Liver (tissue), 2 donors: ENCODE measurements around the gene CNIH3.

Experiments
- EGR1 ChIP-seq, 2 donors: IDR thresholded peaks; 2 replicates each; pipeline ENCODE4 v1.6.1; 2016 to 2018; ENCODE audit warnings: antibody characterized with exemption in 2 of 2, low read depth in 2 of 2
- JUND ChIP-seq, 2 donors: IDR thresholded peaks; 2 replicates each; pipeline ENCODE4 v1.6.1; 2016; ENCODE audit warnings: antibody characterized with exemption in 2 of 2
- TF ChIP-seq, protein P1 (sequence below): IDR thresholded peaks from 2 replicates; pipeline ENCODE4 v1.6.1; 2016; ENCODE audit warnings: antibody characterized with exemption, mild to moderate bottlenecking
- TF ChIP-seq, protein P2 (sequence below): IDR thresholded peaks from 2 replicates; pipeline ENCODE4 v1.6.1; 2016; ENCODE audit warnings: antibody characterized with exemption
- donor health status: healthy.

DNA sequence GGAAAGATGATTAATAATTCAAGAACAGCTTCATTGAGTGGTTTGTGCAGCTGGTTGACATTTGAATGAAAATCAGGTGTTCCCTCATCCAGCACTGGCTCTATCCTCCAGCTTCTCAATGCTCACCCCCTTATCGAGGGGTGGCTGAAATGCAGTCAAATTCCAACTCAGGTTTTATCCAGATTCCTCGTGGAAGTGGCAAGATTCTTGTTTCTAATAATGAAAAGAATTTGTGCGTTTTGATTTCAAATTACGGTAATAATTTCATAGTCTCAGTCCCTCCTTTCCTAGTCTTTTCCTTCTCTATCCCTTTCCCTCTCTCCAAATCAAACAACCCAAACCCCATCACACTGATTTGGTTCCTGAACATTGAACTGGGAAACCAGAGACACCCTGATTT, 3.1 kb downstream of the CNIH3 start:
- TF ChIP-seq, protein P1, sequence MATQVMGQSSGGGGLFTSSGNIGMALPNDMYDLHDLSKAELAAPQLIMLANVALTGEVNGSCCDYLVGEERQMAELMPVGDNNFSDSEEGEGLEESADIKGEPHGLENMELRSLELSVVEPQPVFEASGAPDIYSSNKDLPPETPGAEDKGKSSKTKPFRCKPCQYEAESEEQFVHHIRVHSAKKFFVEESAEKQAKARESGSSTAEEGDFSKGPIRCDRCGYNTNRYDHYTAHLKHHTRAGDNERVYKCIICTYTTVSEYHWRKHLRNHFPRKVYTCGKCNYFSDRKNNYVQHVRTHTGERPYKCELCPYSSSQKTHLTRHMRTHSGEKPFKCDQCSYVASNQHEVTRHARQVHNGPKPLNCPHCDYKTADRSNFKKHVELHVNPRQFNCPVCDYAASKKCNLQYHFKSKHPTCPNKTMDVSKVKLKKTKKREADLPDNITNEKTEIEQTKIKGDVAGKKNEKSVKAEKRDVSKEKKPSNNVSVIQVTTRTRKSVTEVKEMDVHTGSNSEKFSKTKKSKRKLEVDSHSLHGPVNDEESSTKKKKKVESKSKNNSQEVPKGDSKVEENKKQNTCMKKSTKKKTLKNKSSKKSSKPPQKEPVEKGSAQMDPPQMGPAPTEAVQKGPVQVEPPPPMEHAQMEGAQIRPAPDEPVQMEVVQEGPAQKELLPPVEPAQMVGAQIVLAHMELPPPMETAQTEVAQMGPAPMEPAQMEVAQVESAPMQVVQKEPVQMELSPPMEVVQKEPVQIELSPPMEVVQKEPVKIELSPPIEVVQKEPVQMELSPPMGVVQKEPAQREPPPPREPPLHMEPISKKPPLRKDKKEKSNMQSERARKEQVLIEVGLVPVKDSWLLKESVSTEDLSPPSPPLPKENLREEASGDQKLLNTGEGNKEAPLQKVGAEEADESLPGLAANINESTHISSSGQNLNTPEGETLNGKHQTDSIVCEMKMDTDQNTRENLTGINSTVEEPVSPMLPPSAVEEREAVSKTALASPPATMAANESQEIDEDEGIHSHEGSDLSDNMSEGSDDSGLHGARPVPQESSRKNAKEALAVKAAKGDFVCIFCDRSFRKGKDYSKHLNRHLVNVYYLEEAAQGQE, result no peak
- TF ChIP-seq EGR1 (IDR thresholded peaks at IDR 0.05; ENCODE audit: low read depth in 2 of 2), result no peak
- TF ChIP-seq JUND (IDR thresholded peaks at IDR 0.05), result no peak
- TF ChIP-seq, protein P2, sequence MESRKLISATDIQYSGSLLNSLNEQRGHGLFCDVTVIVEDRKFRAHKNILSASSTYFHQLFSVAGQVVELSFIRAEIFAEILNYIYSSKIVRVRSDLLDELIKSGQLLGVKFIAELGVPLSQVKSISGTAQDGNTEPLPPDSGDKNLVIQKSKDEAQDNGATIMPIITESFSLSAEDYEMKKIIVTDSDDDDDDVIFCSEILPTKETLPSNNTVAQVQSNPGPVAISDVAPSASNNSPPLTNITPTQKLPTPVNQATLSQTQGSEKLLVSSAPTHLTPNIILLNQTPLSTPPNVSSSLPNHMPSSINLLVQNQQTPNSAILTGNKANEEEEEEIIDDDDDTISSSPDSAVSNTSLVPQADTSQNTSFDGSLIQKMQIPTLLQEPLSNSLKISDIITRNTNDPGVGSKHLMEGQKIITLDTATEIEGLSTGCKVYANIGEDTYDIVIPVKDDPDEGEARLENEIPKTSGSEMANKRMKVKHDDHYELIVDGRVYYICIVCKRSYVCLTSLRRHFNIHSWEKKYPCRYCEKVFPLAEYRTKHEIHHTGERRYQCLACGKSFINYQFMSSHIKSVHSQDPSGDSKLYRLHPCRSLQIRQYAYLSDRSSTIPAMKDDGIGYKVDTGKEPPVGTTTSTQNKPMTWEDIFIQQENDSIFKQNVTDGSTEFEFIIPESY, result no peak
